Activated CD8-positive, alpha-beta memory T cell treated with anti-CD3 and anti-CD28 coated beads for 4 hours (primary cell): ENCODE data around the gene ZNG1B.
"Not testable (repeated sequence)": the region's sequence is repeated elsewhere in the genome, so short reads cannot be mapped to it uniquely, and the experiment has no call there.

Source experiments
- DNase-seq, 2 donors: peaks; one replicate each; pipeline ENCODE4 v3.0.0-alpha.2; 2020; ENCODE audit warnings: low read depth in 2 of 2

ZNG1B gene

GRCh38 chr2:113503094-113504042 is 65.9 kb downstream of the ZNG1B start:
- DNase-seq: not testable (repeated sequence)

GRCh38 chr2:113504081-113504480 is 66.6 kb downstream of the ZNG1B start:
- not testable (repeated sequence) for DNase-seq

- not testable (repeated sequence) for DNase-seq
Measured at GRCh38 chr2:113507394-113508140, 70.1 kb downstream of the ZNG1B start.

GRCh38 chr2:113508187-113508586 is 70.7 kb downstream of the ZNG1B start:
- DNase-seq: not testable (repeated sequence)

GRCh38 chr2:113510913-113511312 is 73.4 kb downstream of the ZNG1B start:
- DNase-seq: not testable (repeated sequence)

GRCh38 chr2:113511859-113512258 is 74.4 kb downstream of the ZNG1B start:
- DNase-seq: not testable (repeated sequence)

GRCh38 chr2:113515457-113515856 is 78.0 kb downstream of the ZNG1B start:
- DNase-seq: not testable (repeated sequence)

GRCh38 chr2:113515995-113516394 is 78.5 kb downstream of the ZNG1B start:
- not testable (repeated sequence) for DNase-seq

GRCh38 chr2:113517025-113517424 is 79.5 kb downstream of the ZNG1B start:
- DNase-seq: not testable (repeated sequence)

- DNase-seq: not testable (repeated sequence)
Measured at GRCh38 chr2:113520837-113521236, 83.3 kb downstream of the ZNG1B start.

GRCh38 chr2:113521492-113521891 is 84.0 kb downstream of the ZNG1B start:
- DNase-seq: not testable (repeated sequence)

GRCh38 chr2:113524986-113525385 is 87.5 kb downstream of the ZNG1B start:
- not testable (repeated sequence) for DNase-seq

GRCh38 chr2:113527350-113528045 is 90.0 kb downstream of the ZNG1B start:
- not testable (repeated sequence) for DNase-seq

GRCh38 chr2:113528126-113528525 is 90.6 kb downstream of the ZNG1B start:
- DNase-seq: not testable (repeated sequence)

- not testable (repeated sequence) for DNase-seq
Measured at GRCh38 chr2:113528904-113529303, 91.4 kb downstream of the ZNG1B start.

- DNase-seq: not testable (repeated sequence)
Measured at GRCh38 chr2:113532991-113533390, 95.5 kb downstream of the ZNG1B start.

- not testable (repeated sequence) for DNase-seq
Measured at GRCh38 chr2:113536573-113536972, 99.1 kb downstream of the ZNG1B start.

- DNase-seq: not testable (repeated sequence)
Measured at GRCh38 chr2:113540834-113541203, 103.3 kb downstream of the ZNG1B start.

- not testable (repeated sequence) for DNase-seq
Measured at GRCh38 chr2:113541204-113541975, 103.9 kb downstream of the ZNG1B start.

GRCh38 chr2:113541976-113542485 is 104.5 kb downstream of the ZNG1B start:
- DNase-seq: not testable (repeated sequence)

- not testable (repeated sequence) for DNase-seq
Measured at GRCh38 chr2:113542529-113542928, 105.0 kb downstream of the ZNG1B start.
